Measurements from ENCODE around the gene CHST7. TPM values are rescaled to one million over a fixed set of nuclear protein-coding genes. Genes with fewer than 3 reads are reported as not detected.
"Not testable (repeated sequence)": the region's sequence is repeated elsewhere in the genome, so short reads cannot be mapped to it uniquely, and the experiment has no call there.

The CHST7 gene
- total and polyA plus RNA-seq, 2 of the 8 experiments (the other 6 are each of a cell fraction or from before 2014, with no cell fraction given), result 7.9 to 14.1 TPM

GRCh38 chrX:46573331-46573891, at the start of gene CHST7 (continued):
- TF ChIP-seq SIN3A (conservative IDR thresholded peaks at IDR 0.05 in 1 of 2, IDR thresholded peaks at IDR 0.05 in 1 of 2; ENCODE audit: low read depth in 1 of 2, low read length in 2 of 2) (peak in 1 of 2 experiments; percentile 22; a peak in 1 of 4 replicates), RAD21 (IDR thresholded peaks at IDR 0.05 in 1 of 2, conservative IDR thresholded peaks at IDR 0.05 in 1 of 2; ENCODE audit: low read depth in 2 of 2, low read length in 2 of 2) (peak; percentile 28 to 49; a peak in 3 of 4 replicates), PHF8 (conservative IDR thresholded peaks at IDR 0.05; ENCODE audit: low read depth, low read length) (0 out of 2 replicates have a peak, but pooled peaks have one; percentile 18), SP4 (IDR thresholded peaks at IDR 0.05; ENCODE audit: low read length) (no peak)

- H2BK120ac ChIP-seq (replicated peaks; ENCODE audit: low read depth, low read length); H3K23ac ChIP-seq (ENCODE audit: insufficient read length); H4K8ac ChIP-seq (ENCODE audit: extremely low read depth, insufficient read depth, low read length); H2BK12ac ChIP-seq (ENCODE audit: low read depth, low read length); H3K4ac ChIP-seq (replicated peaks; ENCODE audit: insufficient read length, low read depth, low read length); H3K36me3 ChIP-seq (ENCODE audit: control insufficient read depth in 2 of 4, insufficient read depth in 4 of 4, low read length in 3 of 4); H3K4me1 ChIP-seq (replicated peaks in 1 of 4; ENCODE audit: control insufficient read depth in 3 of 4, insufficient read depth in 4 of 4, low read length in 3 of 4); H3K9me3 ChIP-seq (ENCODE audit: insufficient read depth in 2 of 2, low read depth in 1 of 2, low read length in 1 of 2); H3K23me2 ChIP-seq (ENCODE audit: low read depth, low read length); H4K5ac ChIP-seq (ENCODE audit: insufficient read length, low read depth, low read length); FAIRE-seq; H2AFZ ChIP-seq (ENCODE audit: low read length); H4K20me1 ChIP-seq (replicated peaks in 1 of 2; ENCODE audit: control insufficient read depth in 1 of 2, insufficient read depth in 2 of 2, low read length in 2 of 2); POLR2A ChIA-PET (ENCODE audit: partially characterized antibody); H3K9ac ChIP-seq (replicated peaks in 1 of 4; ENCODE audit: extremely low read depth in 1 of 4, low read depth in 3 of 4, low read length in 3 of 4); H2BK20ac ChIP-seq (ENCODE audit: low read length); H2AK5ac ChIP-seq (ENCODE audit: low read depth, low read length); DNase-seq (ENCODE audit: low read depth in 1 of 2, low spot score in 2 of 2); H2BK5ac ChIP-seq (ENCODE audit: low read depth, low read length); H2BK15ac ChIP-seq (ENCODE audit: low read length); H3K4me2 ChIP-seq (ENCODE audit: insufficient read depth in 1 of 2, low read depth in 2 of 2, low read length in 2 of 2); H3K79me2 ChIP-seq (ENCODE audit: control insufficient read depth in 1 of 2, insufficient read depth in 2 of 2, low read length in 2 of 2); H3K79me1 ChIP-seq (ENCODE audit: low read depth, low read length); H3K27ac ChIP-seq (ENCODE audit: low read depth, low read length); H4K91ac ChIP-seq (replicated peaks; ENCODE audit: insufficient read length, low read length); H3K14ac ChIP-seq (ENCODE audit: insufficient read length); CTCF ChIA-PET (ENCODE audit: partially characterized antibody); H3K18ac ChIP-seq (ENCODE audit: extremely low read depth, low read length); H3K56ac ChIP-seq (replicated peaks; ENCODE audit: insufficient read length, low read depth, low read length); H3K27me3 ChIP-seq (replicated peaks in 1 of 4; ENCODE audit: control insufficient read depth in 3 of 4, extremely low read depth in 1 of 4, insufficient read depth in 3 of 4, low read length in 3 of 4); H3K4me3 ChIP-seq (ENCODE audit: extremely low read depth in 1 of 4, insufficient read depth in 2 of 4, low read depth in 3 of 4, low read length in 4 of 4): not testable (repeated sequence)
- WGBS, 2 experiments (ENCODE audit: extremely low coverage in 1 of 2, insufficient coverage in 1 of 2, insufficient read length in 1 of 2, insufficient replicate concordance in 2 of 2, low coverage in 1 of 2, low lambda C conversion rate in 2 of 2, missing lambda C conversion rate in 1 of 2), result 76% methylated on average over 3 of the region's 6 CpGs; no CpG with 5 or more reads in 1 of the 2 experiments
Observed at GRCh38 chrX:46528640-46529039, 44.9 kb upstream of the CHST7 start.

All from H1 (cell line).